HG02943 (cell line): ENCODE data around the gene SEZ6L2.
"Not testable (repeated sequence)": the region's sequence is repeated elsewhere in the genome, so short reads cannot be mapped to it uniquely, and the experiment has no call there.

Source experiments
- ATAC-seq: cut with Tn5 transposase; IDR thresholded peaks from one replicate; pipeline ENCODE4 v1.9.1; 2021; ENCODE audit warnings: mild to moderate bottlenecking, low read depth, moderate library complexity; ENCODE audit not compliant: unreplicated experiment

The SEZ6L2 gene

DNA sequence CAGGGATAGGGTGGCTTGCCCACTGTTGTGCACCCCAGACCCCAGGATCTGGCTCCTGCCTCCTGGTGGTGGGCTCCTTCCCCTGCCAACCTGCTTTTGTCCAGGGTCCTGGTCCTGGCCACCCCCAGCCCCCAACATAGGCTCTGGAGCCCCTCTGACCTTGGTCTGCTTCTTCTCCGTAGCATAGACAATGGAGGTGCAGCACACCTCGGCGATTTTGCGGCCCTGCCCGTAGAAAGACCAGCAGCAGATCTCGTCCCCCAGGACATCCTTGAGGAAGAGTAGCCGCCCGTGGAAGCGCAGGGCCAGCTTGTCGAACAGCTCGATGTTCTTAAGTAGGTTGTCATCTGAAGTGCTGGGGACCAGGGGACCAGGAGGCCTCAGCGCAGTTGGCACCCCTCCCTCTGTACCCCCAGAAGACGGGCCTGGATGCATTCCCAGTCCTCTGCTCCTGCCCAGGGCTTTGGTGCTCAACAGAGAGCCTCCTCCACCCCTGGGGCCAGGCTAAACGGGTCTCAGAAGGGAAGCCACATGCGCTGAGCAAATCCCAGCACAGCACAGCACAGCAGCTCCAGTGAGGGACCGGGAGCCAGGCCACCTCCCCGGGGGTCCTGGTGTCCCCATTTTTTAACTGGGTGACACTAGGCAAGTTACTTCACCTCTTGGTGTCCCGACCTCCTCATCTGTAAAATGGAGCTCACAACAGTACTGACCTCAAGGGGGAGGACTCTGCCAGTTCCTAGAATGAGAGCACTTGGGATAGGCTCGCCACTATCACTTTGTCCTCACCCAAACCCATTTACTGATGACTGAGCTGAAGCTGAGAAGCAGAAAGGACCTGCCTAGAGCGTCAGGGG lies 11.7 kb upstream of the SEZ6L2 start:
- ATAC-seq, result no peak

DNA sequence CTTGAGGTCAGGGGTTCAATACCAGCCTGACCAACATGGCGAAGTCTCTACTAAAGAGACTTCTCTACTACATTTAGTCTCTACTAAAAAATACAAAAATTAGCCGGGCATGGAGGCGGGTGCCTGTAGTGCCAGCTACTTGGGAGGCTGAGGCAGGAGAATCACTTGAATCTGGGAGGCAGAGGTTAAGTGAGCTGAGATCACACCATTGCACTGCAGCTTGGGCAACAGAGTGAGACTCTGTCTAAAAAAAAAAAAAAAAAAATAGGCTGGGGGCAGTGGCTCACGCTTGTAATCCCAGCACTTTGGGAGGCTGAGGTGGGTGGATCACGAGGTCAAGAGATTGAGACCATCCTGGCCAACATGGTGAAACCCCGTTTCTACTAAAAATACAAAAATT lies 10.5 kb upstream of the SEZ6L2 start:
- ATAC-seq, result not testable (repeated sequence)

GRCh38 chr16:29909391-29909790 lies 10.0 kb upstream of the SEZ6L2 start:
- no peak for ATAC-seq

GRCh38 chr16:29908719-29909220 lies 9.4 kb upstream of the SEZ6L2 start:
- no peak for ATAC-seq

DNA sequence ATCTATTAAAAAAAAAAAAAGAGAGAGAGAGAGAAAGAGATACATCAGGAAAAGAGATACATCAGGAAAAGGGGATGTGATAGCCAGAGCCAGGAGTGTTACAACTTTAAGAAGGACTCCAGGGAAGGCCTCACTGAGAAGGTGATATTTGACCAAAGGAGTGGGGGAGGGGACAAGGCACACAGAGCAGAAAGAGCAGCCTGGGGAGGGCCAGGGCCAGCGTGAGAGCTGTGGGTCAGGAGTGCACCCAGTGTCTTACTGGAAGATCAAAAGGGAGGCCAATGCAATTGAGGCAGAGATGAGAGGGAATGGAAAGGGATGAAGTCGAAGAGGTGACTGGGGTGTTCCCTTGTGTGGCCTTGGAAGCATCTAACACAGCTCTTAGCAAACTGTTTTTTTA lies 8.6 kb upstream of the SEZ6L2 start:
- no peak for ATAC-seq

DNA sequence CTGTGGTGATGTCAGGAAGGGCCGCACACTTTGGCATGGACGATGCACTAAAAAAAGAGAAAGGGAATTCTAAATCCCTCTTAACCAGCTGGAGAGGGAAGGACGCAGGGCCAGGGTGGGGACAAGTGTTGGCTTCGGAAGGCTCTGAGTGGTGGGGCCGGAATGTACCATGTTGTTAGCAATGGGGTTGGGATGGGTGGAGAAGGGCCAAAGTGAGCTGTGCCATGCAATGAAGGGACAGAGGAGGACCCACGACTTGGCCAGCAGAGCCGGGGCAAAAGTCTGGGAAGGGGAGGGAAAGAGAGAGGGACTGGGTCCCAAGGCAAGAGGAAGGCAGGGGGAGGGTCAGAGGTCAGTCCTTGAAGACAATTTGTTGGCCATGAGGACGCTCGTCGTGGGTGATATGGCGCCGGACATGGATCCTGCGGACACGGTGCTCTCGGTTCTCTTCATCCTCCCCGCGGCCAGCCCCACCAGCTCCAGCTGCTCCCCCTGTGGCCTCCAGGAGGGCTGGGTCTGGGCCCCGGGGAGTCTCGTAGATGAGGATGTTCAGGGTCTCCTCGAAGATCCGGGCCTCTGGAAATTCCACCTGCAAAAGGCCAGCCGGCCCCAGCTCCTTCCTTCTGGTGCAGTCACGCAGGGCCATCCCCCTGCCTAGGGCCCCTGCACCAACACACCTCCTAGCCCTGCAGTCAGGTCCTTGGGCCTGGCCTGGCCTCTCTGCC lies 7.3 kb upstream of the SEZ6L2 start:
- no peak for ATAC-seq

GRCh38 chr16:29905668-29906067 lies 6.3 kb upstream of the SEZ6L2 start:
- no peak for ATAC-seq

DNA sequence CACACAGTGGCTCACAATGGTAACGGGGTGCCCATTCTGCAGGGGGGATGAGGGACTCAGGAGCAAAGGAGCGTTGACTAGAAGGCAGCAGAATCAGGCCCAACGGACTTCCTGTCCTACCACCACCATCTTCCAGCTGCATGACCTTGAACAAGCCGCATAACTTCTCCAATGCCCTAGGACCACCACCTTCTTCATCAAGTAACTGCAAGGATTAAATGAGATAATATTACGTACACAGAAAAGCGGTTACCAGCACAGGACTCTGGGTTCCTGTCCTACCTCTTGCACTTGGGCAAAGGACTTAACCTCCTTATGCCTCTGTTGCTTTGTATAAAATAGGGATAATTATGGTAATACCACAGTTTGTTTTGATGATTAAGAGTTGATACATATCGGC lies 5.6 kb upstream of the SEZ6L2 start:
- ATAC-seq, result no peak

- ATAC-seq, result no peak
These were observed 4.2 kb upstream of the SEZ6L2 start for GRCh38 chr16:29903590-29903989.

- ATAC-seq, result no peak
These were observed 2.2 kb upstream of the SEZ6L2 start for GRCh38 chr16:29901607-29901945.

DNA sequence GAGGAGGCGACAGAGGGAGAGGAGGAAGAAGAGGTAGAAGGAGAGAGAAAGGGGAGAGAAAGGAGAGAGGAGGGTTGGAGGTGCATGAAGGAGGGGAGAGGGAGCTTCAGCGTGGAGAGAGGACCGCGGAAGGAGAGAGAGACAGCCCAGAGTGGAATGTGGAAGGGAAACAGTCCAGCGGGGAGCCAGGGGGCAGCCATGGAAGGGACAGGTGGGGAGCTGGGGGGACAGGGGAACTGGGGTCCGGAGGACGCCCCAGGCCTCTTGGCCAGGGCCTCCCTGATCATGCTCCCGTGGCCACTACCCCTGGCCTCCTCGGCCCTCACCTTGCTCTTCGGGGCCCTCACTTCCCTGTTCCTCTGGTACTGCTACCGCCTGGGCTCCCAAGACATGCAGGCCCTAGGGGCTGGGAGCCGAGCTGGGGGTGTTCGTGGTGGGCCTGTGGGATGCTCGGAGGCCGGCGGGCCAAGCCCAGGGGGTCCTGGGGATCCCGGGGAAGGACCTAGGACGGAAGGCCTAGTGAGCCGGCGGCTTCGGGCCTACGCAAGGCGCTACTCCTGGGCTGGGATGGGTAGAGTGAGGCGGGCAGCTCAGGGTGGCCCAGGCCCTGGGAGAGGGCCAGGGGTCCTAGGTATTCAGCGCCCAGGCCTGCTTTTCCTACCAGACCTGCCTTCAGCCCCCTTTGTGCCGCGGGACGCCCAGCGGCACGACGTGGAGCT lies 1.7 kb upstream of the SEZ6L2 start:
- ATAC-seq, result no peak

GRCh38 chr16:29900102-29900887 lies 945 bp upstream of the SEZ6L2 start, which contains the start of gene ASPHD1:
ASPHD1 (plus strand) TSS chr16:29900488; CDS start chr16:29900972, 484 bp downstream.
- ATAC-seq, result no peak

- no peak for ATAC-seq
These were observed 390 bp downstream of the SEZ6L2 start for GRCh38 chr16:29898804-29899515.

GRCh38 chr16:29898135-29898803 lies 1.1 kb downstream of the SEZ6L2 start:
- ATAC-seq, result no peak

GRCh38 chr16:29897333-29897732 lies 2.0 kb downstream of the SEZ6L2 start:
- no peak for ATAC-seq

DNA sequence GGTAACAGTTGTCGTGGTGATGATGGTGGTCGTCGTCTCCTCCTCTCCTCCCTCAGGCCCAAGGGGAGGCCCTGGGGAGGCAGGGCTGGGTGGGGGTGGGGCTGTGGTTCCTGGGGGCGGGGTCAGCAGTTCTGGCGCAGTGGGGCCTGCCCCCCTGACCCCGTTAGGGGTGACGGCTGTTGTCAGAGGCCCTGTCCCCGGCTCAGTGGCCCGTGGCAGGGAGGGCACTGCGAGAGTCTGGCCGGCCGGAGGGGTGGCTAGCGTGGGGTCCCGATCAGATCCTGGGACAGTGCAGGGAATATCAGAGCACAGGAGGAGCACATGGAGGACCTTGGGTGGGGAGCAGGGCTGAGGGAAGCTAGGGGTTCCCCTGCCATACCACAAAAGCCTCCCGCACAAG lies 2.5 kb downstream of the SEZ6L2 start:
- ATAC-seq, result no peak

GRCh38 chr16:29894352-29894751 lies 5.0 kb downstream of the SEZ6L2 start:
- no peak for ATAC-seq

DNA sequence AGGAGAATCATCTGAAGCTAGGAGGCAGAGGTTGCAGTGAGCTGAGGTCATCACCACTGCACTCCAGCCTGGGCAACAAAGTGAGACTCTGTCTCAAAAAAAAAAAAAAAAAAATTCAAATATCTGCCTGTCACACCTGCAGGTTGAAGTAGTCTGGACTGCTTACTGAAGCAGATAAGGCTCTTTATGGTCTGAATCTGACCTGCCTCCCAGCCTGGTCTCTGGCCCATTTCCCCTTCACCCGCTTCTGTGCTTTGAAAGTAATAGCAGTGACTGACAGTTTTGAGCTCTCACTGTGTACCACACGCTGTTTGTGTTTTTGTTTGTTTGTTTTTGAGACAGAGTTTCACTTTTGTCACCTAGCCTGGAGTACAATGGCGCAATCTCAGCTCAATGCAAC lies 5.8 kb downstream of the SEZ6L2 start:
- ATAC-seq, result no peak

DNA sequence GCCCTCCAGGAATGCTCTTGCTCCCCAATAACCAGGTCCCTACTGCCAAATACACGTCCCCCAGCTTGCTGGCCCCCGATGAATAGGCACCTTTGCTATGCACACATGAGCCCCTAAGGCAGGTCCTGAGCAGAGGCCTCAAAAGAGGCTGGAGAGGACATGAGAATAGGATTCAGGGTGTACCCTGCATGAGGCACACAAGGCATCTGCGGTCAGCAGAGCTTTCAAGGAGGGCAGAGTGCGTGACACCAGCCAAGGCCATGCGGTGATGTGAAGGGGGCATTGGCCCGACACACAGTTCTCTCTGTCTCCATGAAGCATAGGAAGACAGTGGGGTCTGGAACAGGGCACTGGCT lies 6.9 kb downstream of the SEZ6L2 start:
- ATAC-seq, result no peak
